Measurements from ENCODE around the gene CREB1.

- TF ChIP-seq EZH2 (IDR thresholded peaks at IDR 0.05) (no peak), POLR2AphosphoS5 (IDR thresholded peaks at IDR 0.05; ENCODE audit: borderline replicate concordance, low read depth, low read length) (no peak), FOXP2 (optimal IDR thresholded peaks at IDR 0.05; ENCODE audit: control extremely low read depth, extremely low read length, insufficient read depth) (no peak)
Observed at GRCh38 chr2:207481924-207482323, 47.8 kb upstream of the CREB1 start.
